HG02642 (cell line): ENCODE data around the gene MAGT1.
"Not testable (repeated sequence)": the region's sequence is repeated elsewhere in the genome, so short reads cannot be mapped to it uniquely, and the experiment has no call there.

Source experiments
- ATAC-seq: cut with Tn5 transposase; IDR thresholded peaks from one replicate; pipeline ENCODE4 v1.9.1; 2021; ENCODE audit warnings: mild to moderate bottlenecking; ENCODE audit not compliant: unreplicated experiment, poor library complexity

Gene MAGT1

DNA sequence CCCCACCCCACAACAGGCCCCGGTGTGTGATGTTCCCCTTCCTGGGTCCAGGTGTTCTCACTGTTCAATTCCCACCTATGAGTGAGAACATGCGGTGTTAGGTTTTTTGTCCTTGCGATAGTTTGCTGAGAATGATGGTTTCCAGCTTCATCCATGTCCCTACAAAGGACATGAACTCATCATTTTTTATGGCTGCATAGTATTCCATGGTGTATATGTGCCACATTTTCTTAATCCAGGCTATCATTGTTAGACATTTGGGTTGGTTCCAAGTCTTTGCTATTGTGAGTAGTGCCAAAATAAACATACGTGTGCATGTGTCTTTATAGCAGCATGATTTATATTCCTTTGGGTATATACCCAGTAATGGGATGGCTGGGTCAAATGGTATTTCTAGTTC, 13.8 kb downstream of the MAGT1 start:
- ATAC-seq, result not testable (repeated sequence)

DNA sequence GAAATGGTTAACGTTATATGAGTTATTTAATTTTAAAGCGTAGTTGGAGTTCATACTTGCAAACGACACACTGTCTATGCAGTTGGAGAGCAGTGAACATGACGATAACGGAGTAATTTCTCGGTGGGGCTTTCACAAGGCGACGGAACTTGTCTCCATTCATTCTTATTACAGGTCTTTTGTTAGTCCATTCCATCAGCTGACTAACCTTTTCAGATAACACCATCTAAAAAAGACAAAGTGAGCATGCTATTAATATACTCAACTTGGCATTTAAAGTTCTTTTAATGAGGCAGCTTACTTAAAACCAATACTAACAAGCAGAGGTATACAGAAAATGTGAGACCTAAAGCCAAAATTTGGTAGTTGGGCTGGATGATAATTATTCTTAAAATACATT, 19.9 kb downstream of the MAGT1 start:
- no peak for ATAC-seq

DNA sequence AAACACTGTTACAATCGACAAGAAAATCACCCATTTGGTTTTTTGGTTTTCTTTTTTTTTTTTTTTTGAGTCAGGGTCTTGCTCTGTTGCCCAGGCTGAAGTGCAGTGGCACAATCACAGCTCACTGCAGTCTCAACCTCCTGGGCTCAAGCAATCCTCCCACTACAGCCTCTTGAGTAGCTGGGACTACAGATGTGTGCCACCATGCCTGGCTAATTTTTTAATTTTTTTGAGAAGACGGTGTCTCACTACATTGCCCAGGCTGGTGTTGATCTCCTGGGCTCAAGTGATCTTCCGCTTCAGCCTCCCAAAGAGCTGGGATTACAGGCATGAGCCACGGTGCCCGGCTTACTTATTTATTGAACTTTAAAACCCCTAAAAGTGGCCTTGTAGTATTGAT, 63.7 kb downstream of the MAGT1 start:
- ATAC-seq, result not testable (repeated sequence)

DNA sequence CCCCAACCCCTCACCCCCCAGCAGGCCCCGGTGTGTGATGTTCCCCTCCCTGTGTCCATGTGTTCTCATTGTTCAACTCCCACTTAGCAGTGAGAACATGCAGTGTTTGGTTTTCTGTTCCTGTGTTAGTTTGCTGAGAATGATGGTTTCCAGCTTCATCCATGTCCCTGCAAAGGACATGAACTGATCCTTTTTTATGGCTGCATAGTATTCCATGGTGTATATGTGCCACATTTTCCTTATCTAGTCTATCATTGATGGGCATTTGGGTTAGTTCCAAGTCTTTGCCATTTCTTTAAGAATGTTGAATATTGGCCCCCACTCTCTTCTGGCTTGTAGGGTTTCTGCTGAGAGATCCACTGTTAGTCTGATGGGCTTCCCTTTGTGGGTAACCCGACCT, 73.2 kb downstream of the MAGT1 start:
- ATAC-seq, result not testable (repeated sequence)

DNA sequence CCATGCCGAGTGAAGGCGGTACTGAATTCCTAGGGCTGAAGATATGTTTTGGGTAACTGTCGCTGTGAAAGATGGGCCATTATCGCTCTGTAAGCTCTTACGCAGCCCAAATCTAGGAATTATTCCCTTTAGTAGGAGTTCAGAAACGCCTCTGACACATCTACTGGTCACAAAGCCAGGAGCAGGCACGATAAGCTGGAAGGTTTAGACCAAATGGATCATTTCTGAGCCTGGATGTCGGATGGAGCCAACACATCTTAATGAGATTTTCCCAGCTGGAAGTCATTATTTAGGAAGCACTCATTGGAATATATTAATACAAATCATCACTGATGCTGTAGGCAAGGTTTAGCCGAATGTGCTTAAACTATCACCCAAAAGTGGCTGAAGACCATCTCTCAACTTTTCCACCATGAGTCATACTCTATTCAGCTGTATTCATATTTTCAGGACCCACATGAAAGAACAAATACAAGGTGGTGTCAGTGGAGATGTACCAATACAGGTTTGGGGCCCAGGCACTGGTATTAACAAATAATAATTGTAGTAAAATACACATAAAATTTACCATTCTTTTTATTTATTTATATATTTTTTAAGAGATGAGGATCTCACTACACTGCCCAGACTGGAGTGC, 75.0 kb downstream of the MAGT1 start:
- no peak for ATAC-seq

DNA sequence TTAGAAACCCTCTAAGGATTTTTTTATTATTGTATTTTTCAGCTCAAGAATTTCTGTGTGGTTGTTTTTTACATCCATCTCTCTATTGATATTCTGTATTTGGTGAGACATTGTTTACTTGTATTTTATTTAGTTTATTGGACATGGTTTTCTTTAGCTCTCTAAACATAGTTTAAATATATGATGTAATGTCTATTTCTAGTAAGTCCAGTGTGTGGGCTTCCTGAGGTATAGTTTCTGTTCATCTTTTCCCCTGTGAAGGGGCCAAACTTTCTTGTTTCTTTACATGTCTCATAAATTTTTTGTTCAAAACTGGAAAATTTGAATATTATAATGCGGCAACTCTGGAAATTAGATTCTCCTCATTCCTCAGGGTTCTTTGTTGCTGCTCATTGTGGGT, 81.0 kb downstream of the MAGT1 start:
- ATAC-seq, result no peak

DNA sequence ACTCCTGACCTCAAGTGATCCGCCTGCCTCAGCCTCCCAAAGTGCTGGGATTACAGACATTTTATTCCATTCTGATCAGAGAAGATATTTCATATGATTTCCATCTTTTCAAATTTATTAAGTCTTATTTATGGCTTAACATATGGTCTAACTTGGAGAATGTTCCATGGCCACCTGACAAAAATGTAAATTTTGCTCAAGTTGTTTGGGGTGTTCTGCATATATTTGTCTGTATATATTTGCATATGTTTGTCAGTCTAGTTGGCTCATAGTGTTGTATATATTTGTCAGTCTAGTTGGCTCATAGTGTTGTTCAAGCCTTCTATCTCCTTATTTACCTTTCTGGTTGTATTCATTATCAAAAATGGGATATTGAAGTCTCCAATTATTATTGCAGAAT, 93.0 kb downstream of the MAGT1 start:
- no peak for ATAC-seq

DNA sequence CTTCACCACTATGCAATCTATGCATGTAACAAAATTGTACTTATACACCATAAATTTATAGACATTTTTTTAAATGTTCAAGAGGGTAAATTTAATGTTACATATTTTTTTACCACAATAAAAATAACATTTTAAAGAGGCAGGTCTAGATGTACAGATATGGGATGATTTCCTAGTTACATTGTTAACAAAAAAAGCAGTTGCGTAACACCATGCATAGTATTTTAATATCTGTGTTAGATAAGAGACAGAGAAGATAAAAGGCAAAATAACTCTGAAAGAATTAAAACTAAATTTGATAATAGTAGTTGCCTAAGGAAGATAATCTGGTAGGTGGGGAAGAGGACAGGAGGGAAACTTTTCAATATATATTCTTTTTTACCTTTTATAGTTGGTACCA, 100.1 kb downstream of the MAGT1 start:
- no peak for ATAC-seq

DNA sequence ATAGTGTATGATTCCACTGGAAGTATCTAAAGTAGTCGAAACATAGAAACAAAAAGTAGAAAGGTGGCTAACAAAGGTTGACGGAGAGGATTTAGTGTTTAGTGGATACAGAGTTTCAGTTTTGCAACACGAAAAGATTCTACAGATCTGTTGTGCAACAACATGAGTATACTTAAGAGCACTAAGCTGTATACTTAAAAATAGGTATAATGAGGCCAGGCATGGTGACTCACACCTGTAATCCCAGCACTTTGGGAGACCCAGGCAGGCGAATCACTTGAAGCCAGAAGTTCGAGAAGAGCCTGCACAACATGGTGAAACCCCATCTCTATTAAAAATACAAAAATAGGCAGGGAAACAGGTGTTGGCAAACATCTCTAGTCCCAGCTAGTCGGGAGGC, 101.3 kb downstream of the MAGT1 start:
- no peak for ATAC-seq

DNA sequence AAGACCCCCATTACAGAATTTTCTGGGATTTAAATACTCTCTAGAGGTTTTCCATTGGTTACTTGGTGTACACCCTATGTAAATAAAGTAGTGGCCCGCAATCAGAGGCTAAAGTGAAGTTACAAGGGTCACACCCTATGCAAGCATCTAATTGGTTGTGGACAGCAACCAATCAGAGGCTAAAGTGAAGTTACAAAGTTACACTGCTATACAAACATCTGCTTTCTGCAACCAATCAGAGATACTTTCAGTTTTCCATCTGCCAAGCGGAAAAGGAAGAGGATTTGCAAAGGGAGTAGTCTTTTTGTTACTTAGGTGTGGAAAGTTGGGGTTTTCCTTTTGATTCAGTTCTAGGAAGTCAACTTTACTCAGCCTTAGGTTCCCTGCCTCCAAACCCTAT, 107.2 kb downstream of the MAGT1 start:
- no peak for ATAC-seq

DNA sequence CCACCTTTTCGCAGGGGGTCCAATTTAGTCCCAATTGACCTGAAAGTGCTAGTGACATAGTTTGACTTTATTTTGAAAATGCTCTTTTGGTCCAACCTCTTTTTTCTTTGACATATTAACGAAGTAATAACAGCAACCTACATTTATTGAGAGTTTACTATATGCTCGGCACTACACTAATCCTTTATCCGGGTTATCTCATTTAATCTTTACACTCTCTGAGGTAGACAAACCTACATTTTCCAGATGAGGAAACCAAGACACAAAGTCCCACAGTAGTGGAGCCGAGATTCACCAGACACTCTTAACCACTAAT, 108.9 kb downstream of the MAGT1 start:
- ATAC-seq, result peak; percentile 7

DNA sequence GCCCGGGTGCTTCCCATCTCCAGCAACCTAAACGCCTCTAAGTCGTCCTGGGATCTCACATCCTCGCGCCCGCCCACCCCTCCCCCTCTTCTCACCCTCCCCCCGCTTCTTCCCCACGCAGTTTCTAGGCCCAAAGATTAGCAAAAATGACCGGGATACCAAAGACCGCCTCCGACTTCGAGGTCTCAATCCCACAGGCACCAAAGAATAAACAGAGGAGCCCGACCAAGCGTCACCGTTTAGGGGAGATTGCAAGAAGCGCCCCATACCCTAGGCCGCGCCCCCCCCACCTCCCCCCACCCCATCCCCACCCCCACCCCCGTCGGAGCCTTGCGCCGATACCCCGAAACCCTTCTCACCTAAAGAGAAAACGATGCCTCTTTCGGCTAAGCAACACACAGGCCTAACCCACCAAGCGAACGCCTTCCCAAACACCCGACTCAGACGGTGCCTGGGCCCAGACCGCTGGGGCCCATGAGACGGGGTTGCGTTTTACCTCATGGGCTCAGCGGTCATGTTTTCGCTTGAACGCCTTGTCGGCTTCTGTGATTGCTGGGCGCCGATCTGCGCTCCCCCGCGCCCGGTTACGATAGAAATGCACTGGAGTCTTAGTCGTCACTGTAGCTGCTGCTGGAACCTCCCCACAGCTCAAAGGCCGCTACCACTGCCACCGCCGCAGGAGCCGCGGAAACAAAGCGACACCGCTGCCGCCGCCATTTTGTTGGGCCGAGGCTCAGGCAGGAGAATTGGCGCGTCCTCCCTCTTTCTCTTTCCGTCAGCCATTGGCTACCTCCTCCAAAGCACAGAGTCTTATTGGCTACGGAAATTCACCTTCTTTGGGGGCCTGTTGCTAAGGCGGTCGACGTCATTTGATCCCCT, 109.5 kb downstream of the MAGT1 start, which contains the start of gene ATRX:
Gene ATRX (minus strand): TSS at position 731 of the 879 bp plus-strand sequence. CDS start 215 bp downstream, at position 516.
- ATAC-seq, result peak; percentile 97

DNA sequence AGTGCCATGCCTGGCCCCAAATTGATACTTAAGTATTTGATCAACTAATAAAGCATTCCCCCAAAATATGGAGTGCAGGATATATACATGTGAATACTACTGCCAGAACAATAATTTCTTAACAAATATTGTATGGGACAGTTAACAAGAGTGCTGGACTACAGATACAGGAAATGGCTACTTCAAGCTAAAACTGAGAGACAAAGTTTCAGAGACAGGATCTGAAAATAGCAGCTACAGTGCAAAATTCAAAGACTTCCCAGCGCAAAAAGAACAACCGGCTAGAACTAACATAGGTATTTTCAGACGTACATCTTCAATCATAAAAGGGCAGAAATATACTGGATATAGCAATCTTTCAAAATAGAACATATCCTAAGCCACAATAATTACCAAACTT, 115.5 kb downstream of the MAGT1 start:
- ATAC-seq, result no peak

DNA sequence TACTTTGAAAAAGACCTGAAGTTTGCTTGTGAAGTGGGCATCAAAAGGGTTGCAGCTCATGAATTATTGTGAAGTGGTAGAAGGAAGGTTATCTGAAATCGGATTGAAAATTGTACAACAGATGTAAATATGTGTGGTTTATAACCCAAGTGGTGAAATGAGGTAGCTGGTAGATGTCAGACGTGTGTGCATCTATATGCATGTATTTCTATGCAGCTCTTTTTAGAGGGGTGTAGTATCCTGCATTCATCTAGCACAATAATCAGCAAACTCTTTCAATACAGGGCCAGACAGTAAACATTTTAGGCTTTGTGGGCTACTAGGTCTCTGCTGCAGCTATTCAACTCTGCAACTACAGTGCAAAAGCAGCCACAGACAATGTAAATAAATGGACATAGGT, 118.6 kb downstream of the MAGT1 start:
- ATAC-seq, result no peak
